ENCODE results near the gene ARHGAP36. TPM values are rescaled to one million over a fixed set of nuclear protein-coding genes. Genes with fewer than 3 reads are reported as not detected.

ARHGAP36 gene
- total RNA-seq, 2 experiments from 2014 or later, result not detected

DNA sequence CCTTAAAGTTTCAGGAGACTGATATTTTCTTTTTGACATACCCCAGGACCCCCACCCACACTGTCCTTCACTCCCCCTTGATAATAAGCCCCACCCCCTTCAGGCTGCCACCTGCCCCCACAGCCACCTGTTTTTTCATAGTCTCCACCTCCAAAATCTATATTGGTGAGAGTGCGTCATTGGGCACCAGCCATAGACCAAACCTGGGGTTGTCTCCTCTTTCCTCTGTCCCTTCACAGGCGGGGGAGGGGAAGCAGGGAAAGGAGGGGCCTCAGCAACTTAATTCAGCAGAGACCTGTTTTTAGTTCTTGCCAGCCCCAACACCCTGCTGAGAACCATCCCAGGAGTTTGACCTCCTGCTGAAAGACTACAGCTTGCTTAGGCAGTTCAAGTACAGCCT lies 1.1 kb downstream of the ARHGAP36 start:
- ATAC-seq (no peak), DNase-seq (no peak)
- no peak overlapping the region for H3K27ac Mint-ChIP-seq
- CTCF ChIA-PET, result no interaction called here
- H3K36me3 Mint-ChIP-seq, result no peaks in the 10 kb centered on the region
- H3K9me3 Mint-ChIP-seq (ENCODE audit: low read depth), result no peaks in the 10 kb centered on the region
- H3K4me3 Mint-ChIP-seq, result no peak overlapping the region
- no peaks in the 10 kb centered on the region for H3K4me1 Mint-ChIP-seq
- peaks cover 21% of the 10 kb centered on the region for H3K27me3 Mint-ChIP-seq

DNA sequence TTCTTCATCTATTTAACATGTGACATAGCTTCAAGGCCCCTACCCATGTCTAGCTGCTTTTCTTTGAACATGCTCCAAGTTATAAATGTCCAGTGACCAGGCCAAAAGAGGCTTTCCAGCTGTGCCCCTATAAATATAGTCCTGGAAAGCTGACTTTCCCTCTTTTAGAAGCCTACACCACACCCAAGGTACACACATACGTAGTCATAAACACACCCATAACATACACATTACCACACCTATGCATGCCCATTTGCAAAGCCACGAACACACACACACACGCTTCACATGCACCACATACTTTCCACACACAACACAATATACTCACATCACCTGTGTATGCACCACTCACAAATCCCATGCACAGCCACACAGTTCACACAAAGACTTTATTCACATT lies 2.0 kb downstream of the ARHGAP36 start:
- H3K27ac Mint-ChIP-seq, result no peak overlapping the region
- peaks cover 21% of the 10 kb centered on the region for H3K27me3 Mint-ChIP-seq
- no peak overlapping the region for H3K4me3 Mint-ChIP-seq
- H3K4me1 Mint-ChIP-seq, result no peaks in the 10 kb centered on the region
- H3K9me3 Mint-ChIP-seq (ENCODE audit: low read depth), result no peaks in the 10 kb centered on the region
- H3K36me3 Mint-ChIP-seq, result no peaks in the 10 kb centered on the region
- CTCF ChIA-PET, result interaction anchor here (0.5 kb wide), 1 partner anchor 641 kb away, joined by 4 read pairs; no protein-coding TSS in a partner anchor
- DNase-seq (no peak), ATAC-seq (no peak)

DNA sequence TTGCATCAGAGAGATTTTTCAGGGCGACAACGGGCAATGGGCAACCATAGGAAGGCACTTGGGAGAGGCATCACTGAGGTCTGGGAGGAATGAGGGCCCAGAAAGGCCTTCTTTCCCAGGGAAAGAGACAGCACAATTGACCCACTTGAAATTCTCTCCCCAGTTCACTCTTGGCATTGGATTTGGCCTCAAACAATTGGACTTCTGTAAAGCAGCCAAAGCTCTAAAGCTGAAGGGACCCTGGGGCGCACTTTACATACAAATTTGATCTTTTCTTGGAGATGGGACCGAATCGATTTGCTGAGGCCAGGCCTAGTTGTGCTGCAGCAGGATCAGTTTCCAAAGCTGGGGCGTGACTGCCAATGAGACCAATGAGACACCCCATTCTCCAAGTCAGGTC lies 3.2 kb downstream of the ARHGAP36 start:
- Mint-ChIP-seq H3K4me1 (no peaks in the 10 kb centered on the region), H3K27me3 (peaks cover 21% of the 10 kb centered on the region), H3K9me3 (ENCODE audit: low read depth) (no peaks in the 10 kb centered on the region), H3K4me3 (no peak overlapping the region), H3K36me3 (no peaks in the 10 kb centered on the region), H3K27ac (no peak overlapping the region)
- ATAC-seq, result no peak
- CTCF ChIA-PET, result no interaction called here
- no peak for DNase-seq

DNA sequence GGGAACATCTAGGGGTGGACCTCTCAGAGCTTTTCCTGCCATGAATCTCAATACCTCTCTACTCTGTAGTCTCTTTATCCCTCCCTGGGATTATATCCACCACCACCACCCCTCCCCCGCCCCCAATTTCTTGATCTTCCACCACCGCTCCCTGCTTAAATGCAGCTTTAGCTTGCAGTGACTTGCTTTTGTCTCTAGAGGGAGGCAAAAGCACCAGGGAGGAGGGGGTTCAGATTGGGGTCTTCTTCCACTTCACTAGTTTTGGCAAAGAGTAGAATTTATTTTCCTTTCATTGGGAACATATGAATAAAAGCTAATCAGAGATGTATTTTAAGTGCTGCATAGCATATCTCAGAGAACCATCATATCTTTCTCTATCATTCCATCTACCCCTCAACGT lies 5.5 kb downstream of the ARHGAP36 start:
- CTCF ChIA-PET, result no interaction called here
- no peak overlapping the region for H3K27ac Mint-ChIP-seq
- peaks cover 14% of the 10 kb centered on the region for H3K27me3 Mint-ChIP-seq
- H3K4me1 Mint-ChIP-seq, result no peaks in the 10 kb centered on the region
- no peaks in the 10 kb centered on the region for H3K36me3 Mint-ChIP-seq
- no peaks in the 10 kb centered on the region for H3K9me3 Mint-ChIP-seq (ENCODE audit: low read depth)
- no peak for ATAC-seq
- no peak overlapping the region for H3K4me3 Mint-ChIP-seq
- no peak for DNase-seq

DNA sequence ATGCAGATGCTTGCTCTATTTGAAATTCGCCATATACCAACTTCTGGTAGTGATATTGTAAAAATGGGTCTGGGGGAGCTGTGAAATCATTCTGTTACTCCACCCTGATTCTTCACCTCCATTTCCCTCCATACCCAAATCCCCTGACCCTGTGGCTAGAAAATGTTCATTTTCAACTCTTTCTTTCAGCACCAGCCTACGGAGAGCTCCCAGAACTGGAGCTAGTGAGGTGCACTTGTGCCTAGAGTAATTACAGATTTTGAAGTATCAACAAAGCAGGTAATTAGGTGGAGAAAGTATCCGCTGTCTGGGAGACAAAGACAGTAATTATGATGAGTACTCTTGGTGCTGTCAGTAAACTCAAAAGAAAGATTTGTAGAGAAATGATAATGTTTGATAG lies 8.1 kb downstream of the ARHGAP36 start:
- ATAC-seq (no peak), DNase-seq (no peak)
- Mint-ChIP-seq H3K4me1 (no peaks in the 10 kb centered on the region), H3K4me3 (no peak overlapping the region), H3K9me3 (ENCODE audit: low read depth) (no peaks in the 10 kb centered on the region), H3K36me3 (no peaks in the 10 kb centered on the region), H3K27me3 (peaks cover 15% of the 10 kb centered on the region), H3K27ac (no peak overlapping the region)
- CTCF ChIA-PET, result no interaction called here

DNA sequence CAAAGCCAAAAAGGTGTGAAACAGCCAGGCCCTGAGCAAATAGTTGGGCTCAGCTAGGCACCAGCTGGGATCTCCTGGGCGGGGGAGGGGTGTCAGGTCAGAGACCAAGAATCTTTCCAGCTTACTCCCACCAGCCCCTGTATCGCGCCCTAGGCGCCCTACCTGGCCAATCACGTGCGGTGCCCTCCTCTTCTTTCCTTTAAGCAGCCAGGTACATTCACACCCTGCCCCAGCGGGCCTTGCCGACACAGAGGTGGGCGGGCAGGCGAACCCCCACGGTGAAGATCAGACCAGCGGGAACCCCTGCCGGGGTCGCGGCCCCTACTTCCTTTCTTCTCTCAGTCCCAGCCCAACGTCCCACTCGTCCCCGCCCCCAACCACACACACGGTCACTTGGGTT lies 9.1 kb downstream of the ARHGAP36 start:
- ATAC-seq (no peak), DNase-seq (no peak)
- Mint-ChIP-seq H3K27ac (no peak overlapping the region), H3K9me3 (ENCODE audit: low read depth) (no peaks in the 10 kb centered on the region), H3K4me3 (no peak overlapping the region), H3K36me3 (no peaks in the 10 kb centered on the region), H3K4me1 (no peaks in the 10 kb centered on the region), H3K27me3 (peaks cover 21% of the 10 kb centered on the region)
- CTCF ChIA-PET, result no interaction called here

DNA sequence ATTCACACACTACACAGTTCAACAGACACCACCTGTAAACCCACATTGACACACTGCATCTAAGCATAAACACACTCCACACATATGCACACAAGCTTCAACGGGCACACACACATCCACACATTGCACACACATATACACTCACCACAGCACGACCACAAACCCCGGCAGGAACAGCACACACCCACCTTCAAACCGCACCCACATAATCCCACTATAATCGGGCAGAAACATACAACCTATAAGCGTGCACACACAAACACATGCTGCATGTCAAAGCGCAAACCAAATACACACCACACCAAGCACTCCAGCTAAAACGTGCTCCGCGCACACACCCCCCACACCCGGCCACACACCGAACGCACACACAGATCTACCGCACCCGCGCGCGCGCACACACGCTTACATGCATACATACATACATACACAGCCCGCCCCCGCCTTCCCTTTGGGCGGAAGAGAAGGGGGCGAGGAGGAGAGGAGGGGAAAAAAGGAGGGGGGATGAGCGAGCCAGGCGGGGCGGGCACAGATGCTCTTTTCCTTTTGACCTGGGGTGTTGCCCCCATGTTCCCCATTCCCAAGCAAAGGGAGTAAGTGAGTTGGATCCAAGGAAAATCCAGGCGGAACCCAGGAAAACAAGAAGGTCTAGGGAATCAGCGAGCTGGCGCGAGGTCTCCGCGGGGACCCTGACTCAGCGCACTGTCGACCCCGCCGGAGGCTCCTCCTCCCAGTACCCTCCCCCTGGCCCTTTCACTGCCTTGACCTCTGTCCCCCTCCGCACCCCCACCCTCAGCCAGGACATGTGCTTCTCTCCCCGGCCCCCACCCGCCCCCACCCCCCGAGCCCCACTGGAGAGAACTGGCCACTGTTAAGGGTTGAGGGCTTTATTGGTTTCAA lies 9.9 kb downstream of the ARHGAP36 start:
- CTCF ChIA-PET, result no interaction called here
- H3K9me3 Mint-ChIP-seq (ENCODE audit: low read depth), result no peaks in the 10 kb centered on the region
- H3K27ac Mint-ChIP-seq, result no peak overlapping the region
- H3K4me1 Mint-ChIP-seq, result no peaks in the 10 kb centered on the region
- DNase-seq (no peak), ATAC-seq (no peak)
- H3K27me3 Mint-ChIP-seq, result peaks cover 30% of the 10 kb centered on the region
- H3K4me3 Mint-ChIP-seq, result no peak overlapping the region
- H3K36me3 Mint-ChIP-seq, result no peaks in the 10 kb centered on the region

DNA sequence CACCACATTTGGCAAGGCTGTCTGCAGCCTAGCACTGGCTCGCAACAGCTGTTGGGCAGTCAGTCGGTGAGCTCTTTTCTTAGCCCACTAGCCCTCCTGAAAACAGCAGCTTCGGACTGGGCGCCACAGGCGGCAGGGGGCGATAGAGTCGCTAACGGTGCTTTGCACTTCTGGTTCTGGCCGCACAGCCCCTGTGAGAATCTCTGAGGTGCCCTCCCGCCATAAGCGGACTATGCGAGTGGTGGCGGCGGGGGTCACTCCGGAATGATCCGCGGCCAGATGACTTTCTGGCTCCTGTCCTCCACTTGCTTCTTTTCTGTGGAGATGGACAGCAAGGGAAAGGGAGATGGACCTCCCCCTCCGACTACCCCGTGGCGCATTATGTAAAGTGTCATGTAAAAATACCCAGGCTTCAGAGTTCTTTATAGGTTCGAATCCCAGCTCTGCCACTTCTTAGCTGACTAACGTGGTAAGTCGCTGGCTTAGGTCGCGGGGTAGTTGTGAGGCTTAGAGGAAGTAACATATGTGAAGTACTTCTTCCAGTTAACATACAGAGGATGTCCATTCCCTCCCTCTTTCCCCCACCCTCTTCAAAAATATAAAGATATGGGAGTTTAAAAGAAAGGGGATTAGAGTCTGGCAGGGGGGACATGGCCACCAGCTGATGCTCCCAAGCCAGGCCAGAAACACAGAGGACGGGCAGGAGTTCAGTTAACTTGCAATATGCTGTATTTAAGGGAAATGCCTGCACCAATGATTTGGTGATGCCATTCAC lies 11.0 kb downstream of the ARHGAP36 start:
- no peaks in the 10 kb centered on the region for H3K9me3 Mint-ChIP-seq (ENCODE audit: low read depth)
- no peak for ATAC-seq
- H3K27me3 Mint-ChIP-seq, result peaks cover 38% of the 10 kb centered on the region

DNA sequence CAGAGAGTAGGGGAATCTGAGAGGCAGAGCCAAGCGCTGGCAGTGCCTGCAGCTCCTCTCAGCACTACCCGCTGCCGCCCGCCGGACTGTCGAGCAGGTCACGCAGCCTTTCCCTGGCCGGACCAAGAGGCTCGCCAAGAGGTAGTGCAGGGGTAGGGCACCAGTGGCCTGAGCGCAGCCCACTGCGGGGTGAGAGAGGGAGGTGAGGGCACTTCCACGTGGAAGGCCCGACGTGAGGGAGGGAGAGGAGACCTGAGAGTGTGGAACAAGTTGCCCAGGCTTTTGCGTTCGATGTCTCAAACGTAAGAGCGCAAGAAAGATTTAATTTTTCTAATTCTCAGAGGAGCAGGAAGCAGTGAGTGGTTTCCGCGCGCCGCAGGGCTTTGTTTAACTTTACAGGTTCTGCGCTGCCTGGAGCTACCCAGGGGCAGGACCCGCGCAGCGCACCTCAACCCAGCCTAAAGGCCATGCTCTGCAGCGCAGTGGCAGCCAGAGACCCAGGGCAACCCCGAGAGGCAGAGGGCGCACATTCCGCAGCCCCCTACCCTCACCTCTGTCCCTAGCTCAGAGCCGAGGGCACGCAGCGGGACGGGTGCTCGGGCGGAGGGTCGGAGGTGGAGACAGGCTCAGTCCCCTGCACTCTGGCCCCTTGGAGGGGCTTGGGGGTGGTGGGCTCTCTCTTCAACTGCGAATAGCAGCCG lies 14.9 kb downstream of the ARHGAP36 start:
- ATAC-seq, result no peak
- CTCF ChIA-PET, result no interaction called here
- Mint-ChIP-seq H3K27me3 (peaks cover 41% of the 10 kb centered on the region), H3K36me3 (no peaks in the 10 kb centered on the region), H3K4me1 (no peaks in the 10 kb centered on the region), H3K4me3 (no peak overlapping the region), H3K27ac (no peak overlapping the region), H3K9me3 (ENCODE audit: low read depth) (no peaks in the 10 kb centered on the region)
- no peak for DNase-seq

More for the DNA sequence above, 11.0 kb downstream of the ARHGAP36 start:
- no peak for DNase-seq
- H3K4me3 Mint-ChIP-seq, result no peak overlapping the region
- H3K36me3 Mint-ChIP-seq, result no peaks in the 10 kb centered on the region
- H3K27ac Mint-ChIP-seq, result no peak overlapping the region
- H3K4me1 Mint-ChIP-seq, result no peaks in the 10 kb centered on the region
- CTCF ChIA-PET, result no interaction called here

DNA sequence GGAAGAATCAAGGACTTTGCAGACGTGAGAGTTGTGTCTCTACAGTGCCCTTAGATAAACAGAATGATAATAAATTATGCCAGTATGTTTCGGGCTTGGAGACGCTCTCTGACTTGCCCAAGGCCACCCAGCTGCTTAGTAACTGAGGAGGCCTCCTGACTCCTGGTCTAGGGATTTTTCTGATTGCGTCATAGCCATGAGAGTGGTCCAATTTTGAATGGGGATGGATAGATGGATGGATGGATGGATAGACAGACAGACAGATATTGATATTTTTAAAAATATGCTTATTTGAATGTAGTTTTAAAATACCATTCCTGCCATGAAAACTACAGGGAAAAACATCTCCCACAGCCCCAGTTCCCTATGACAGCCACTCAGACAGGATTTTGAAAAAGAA lies 15.5 kb downstream of the ARHGAP36 start:
- H3K9me3 Mint-ChIP-seq (ENCODE audit: low read depth), result no peaks in the 10 kb centered on the region
- peaks cover 42% of the 10 kb centered on the region for H3K27me3 Mint-ChIP-seq
- H3K27ac Mint-ChIP-seq, result no peak overlapping the region
- DNase-seq, result no peak
- H3K4me3 Mint-ChIP-seq, result no peak overlapping the region
- ATAC-seq, result no peak
- H3K4me1 Mint-ChIP-seq, result no peaks in the 10 kb centered on the region
- no peaks in the 10 kb centered on the region for H3K36me3 Mint-ChIP-seq
- CTCF ChIA-PET, result no interaction called here

DNA sequence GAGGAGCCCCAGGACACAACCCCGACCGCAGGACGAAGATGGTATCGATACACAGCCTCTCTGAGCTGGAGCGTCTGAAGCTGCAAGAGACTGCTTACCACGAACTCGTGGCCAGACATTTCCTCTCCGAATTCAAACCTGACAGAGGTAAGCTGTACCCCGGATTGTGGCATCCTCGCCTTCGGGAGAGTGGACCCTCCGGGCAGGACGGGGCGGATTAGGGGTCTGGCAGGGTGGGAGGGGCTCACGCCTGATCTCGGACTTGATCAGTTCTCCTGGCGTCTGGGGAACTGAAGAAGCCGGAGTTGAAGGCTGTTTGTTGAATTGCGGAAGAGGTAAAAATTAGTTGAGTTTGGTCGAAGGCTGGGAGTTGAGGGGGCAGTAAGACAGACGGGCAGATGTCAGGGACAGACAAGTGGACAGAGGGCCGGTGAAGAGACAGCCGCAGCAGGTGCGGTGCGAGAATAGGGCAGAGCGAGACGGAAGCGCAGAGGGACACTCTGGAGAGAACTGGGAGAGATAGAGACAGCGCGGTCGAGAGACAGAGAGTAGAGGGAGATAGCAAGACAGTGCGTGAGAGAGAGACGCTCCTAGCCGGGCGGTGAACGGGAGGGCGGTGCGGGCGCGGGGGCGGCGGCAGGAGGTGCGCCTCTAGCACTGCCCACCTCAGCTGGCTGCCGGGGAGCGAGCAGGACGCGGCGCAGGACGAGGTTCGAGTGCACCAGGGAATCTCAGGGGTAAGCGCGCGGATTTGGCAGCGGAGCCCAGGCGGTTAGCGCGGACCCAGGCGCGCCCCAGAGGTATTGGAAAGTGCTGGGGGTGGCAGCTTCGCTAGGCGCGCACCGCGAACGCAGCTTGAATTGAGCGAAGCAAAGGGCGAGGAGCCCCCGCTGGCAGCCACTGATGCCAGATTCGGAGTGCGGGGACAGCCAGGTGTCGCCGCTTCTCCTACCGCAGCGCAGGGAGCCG lies 23.9 kb downstream of the ARHGAP36 start:
- Mint-ChIP-seq H3K27me3 (peaks cover 54% of the 10 kb centered on the region), H3K27ac (no peak overlapping the region), H3K4me3 (no peak overlapping the region), H3K36me3 (peaks cover 4% of the 10 kb centered on the region), H3K4me1 (peaks cover 6% of the 10 kb centered on the region), H3K9me3 (ENCODE audit: low read depth) (no peaks in the 10 kb centered on the region)
- ATAC-seq (no peak), DNase-seq (no peak)
- CTCF ChIA-PET, result no interaction called here

DNA sequence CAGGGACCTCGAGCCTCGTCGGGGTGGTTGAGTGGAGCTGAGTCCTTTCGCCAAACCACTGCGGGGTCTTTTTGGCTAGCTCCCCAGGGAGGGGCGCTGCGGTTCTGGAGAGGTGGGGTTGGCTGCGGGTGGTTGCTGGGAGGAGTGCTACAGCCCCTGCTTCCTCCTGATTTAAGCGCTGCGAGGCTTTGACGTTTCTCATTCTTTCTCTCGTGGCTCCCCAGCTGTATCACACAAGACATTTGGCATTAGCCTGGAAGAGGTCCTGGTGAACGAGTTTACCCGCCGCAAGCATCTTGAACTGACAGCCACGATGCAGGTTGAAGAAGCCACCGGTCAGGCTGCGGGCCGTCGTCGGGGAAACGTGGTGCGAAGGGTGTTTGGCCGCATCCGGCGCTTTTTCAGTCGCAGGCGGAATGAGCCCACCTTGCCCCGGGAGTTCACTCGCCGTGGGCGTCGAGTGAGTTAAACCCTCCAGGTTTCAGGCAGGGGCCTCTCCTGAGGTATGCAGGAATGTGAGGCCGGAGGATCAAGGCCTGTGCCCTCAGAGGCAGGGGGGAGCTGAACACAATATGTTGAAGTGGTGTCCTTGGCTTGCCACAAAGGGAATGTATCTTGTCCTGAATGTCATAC lies 25.5 kb downstream of the ARHGAP36 start:
- no peak overlapping the region for H3K4me3 Mint-ChIP-seq
- no peak for ATAC-seq
- peaks cover 4% of the 10 kb centered on the region for H3K36me3 Mint-ChIP-seq
- no peaks in the 10 kb centered on the region for H3K9me3 Mint-ChIP-seq (ENCODE audit: low read depth)
- peaks cover 53% of the 10 kb centered on the region for H3K27me3 Mint-ChIP-seq
- CTCF ChIA-PET, result no interaction called here
- peaks cover 6% of the 10 kb centered on the region for H3K4me1 Mint-ChIP-seq
- no peak overlapping the region for H3K27ac Mint-ChIP-seq
- no peak for DNase-seq
